HG02884 (cell line): ENCODE results near the gene BMP5.

ENCODE experiments used
- ATAC-seq: cut with Tn5 transposase; IDR thresholded peaks from one replicate; pipeline ENCODE4 v1.9.1; 2021; ENCODE audit warnings: mild to moderate bottlenecking, moderate library complexity; ENCODE audit not compliant: unreplicated experiment

Gene BMP5

GRCh38 chr6:55874316-55874715 is 1.1 kb downstream of the BMP5 start:
- no peak for ATAC-seq

DNA sequence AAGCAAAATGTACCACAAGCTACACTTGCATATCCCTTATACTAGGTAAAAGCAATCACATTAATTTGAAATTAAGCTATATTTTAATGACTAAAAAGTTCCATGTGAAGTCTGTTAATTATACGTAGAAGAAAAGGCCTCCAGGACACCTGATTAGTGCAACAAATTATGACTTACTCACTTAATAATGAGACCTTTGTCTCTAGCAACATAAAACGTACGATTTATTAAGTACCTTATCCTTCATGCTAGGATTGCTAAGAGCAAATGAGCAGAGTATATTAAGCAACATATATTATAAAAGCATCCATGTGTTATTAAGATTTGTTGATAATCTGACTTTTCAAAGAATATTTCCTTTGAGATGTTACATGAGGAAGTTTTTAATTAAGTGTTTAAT is 2.5 kb downstream of the BMP5 start:
- no peak for ATAC-seq

GRCh38 chr6:55870181-55870813 is 5.1 kb downstream of the BMP5 start:
- ATAC-seq: no peak

DNA sequence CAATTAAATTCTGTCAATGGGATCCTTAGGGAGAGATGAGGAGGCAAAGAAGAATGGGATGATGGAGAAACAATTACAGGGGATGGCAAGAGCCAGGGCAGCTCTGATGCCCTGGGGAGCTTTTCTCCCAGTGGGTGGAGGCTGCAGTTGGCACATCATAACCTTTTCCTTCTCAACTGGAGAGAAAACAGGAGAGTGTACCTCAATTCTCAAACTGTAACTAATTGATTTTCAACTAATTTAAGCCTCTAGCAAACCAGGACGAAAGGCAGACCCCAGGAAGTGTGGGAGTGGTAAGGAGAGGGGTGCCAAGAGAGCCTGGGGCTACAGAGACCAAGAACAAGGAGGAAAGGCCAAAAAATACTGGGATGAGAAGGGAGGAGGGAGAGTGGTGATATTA is 5.7 kb downstream of the BMP5 start:
- no peak for ATAC-seq

DNA sequence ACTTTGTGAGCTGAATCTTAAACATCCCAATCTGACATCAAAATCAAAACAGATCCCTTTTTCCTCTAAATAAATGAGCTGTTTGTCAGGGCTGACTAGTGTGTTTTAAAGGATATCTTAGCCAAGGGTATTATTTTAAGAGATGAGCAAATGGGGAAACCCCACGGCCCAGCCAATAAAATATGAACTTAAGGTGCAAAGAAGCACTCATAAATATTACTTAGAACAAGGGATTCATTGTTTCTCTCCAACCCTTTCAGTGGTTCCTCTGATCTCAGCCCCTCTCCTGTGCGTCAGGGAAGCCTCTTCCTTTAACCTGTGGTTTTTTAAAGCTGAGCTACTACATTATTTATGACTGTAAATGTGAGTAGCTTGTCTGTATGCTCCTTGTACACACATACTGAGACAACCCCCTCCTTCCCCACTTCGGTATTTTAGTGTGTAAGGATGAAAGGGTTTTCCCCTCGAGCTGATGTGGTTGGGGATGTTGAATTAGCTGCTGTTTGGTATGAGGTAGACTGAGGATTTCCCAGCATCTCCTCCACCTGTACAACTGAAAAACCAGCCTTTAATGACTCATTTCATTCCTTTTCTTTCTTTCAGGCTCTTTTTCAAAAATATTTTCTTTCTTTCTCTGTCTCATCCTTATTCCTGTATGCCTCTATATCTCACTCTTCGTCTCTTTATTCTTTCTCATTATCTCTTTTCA is 6.5 kb downstream of the BMP5 start:
- ATAC-seq: peak; percentile 97

- ATAC-seq: no peak
These were observed 7.2 kb downstream of the BMP5 start for GRCh38 chr6:55868176-55868575.

DNA sequence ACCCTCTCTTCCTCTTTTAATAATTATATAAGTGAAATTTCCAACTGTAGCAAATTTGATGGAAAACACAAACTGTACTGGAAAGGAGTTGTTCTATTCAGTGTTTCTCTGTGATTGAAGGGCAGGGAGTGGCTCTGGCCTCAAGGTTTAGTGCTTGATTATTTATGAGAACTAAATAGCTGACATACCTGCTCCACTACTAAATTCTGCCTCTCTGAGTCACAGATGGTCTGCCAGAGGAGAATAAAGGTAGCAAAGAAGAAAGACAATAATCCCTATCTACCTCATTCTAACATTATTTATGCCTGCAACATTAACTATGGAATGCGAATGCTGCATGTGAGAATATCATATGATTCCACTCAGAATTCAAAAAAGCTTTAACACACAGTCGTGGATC is 9.3 kb downstream of the BMP5 start:
- ATAC-seq: no peak

- no peak for ATAC-seq
These were observed 22.1 kb downstream of the BMP5 start for GRCh38 chr6:55853008-55854001.

GRCh38 chr6:55841341-55841740 is 34.0 kb downstream of the BMP5 start:
- ATAC-seq: no peak

GRCh38 chr6:55839080-55839479 is 36.3 kb downstream of the BMP5 start:
- ATAC-seq: no peak

DNA sequence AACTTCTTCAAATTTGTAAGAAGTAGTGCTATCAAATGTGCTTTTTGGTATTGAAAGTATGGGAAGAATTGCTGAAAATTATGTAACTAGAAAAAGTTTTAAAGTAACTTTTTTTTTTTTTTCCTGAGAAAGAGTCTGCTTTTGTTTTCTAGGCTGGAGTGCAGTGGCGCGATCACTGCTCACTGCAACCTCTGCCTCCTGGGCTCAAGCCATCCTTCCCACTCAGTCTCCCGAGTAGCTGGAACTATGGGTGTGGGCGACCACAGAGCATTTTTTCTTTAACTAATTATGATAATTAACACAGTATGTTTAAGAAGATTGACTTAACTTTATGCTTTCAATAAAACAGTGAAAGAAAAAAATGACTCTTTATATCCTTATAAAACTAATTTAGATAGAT is 38.4 kb downstream of the BMP5 start:
- no peak for ATAC-seq

GRCh38 chr6:55836481-55836880 is 38.9 kb downstream of the BMP5 start:
- ATAC-seq: no peak

GRCh38 chr6:55835220-55835619 is 40.2 kb downstream of the BMP5 start:
- no peak for ATAC-seq

DNA sequence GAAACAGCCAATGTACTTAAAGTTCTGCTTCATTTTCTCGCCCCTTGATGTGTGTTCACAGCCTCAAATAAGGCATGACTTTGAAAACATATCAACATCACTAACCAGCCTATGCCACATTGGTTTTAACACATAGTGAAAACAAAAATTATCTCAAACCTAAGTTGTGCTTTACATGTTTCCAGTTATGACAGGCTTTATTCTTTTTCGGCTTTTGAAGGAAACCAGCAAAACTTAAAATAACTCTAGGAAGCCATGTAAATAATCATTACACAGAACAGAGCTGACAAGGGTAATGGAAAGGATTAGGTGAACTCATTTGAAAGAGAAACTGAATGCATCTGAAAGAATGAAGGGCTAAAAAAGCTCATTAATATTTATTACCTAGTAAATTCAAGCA is 42.1 kb downstream of the BMP5 start:
- ATAC-seq: no peak

- no peak for ATAC-seq
These were observed 47.4 kb downstream of the BMP5 start for GRCh38 chr6:55827818-55828522.

DNA sequence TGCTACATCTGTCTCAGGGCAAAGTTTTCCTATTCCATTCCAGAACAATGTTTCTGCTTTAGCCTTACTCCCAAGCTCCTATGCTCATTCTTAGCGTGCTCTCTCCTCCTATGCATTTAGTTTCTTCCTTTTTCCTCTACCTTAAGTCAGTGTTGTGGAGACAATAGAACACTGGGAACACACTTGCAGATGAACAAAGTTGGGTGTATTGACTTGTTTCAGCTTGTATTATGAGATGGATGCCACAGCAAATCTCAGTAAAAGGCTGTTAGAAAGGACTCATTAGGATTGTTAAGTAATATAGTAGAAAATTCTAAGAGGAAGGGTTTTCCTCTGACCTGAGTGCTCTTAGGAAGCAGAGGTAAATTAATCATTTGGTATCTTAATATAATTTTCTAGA is 48.4 kb downstream of the BMP5 start:
- ATAC-seq: no peak

GRCh38 chr6:55825402-55826051 is 49.9 kb downstream of the BMP5 start:
- no peak for ATAC-seq

GRCh38 chr6:55822815-55823214 is 52.6 kb downstream of the BMP5 start:
- ATAC-seq: no peak

GRCh38 chr6:55822005-55822404 is 53.4 kb downstream of the BMP5 start:
- ATAC-seq: no peak

- ATAC-seq: no peak
These were observed 54.7 kb downstream of the BMP5 start for GRCh38 chr6:55820696-55821095.

DNA sequence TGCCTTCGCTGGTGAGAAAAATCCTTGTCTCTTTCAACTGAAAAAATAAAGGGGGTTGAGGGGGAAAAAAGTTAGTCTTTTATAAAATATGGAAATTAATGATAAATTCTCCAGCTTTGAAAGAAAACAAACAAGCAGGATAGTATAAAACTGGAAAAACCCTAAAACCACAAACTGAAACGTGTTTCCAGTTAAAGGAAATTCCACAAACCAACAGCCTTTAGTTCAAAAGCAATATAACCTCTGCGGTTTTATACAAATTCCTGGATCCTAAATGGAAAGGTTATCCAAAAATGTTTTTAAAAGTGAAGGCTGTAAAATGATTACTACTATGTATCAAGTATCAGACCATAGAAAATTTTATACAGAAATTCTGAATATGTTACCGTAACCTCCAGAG is 55.6 kb downstream of the BMP5 start:
- no peak for ATAC-seq
